Testis (tissue), 2 donors: ENCODE results near the gene OR1F1.

ENCODE experiments used
- POLR2A ChIP-seq: fragments of 450-650 bp; IDR thresholded peaks from one replicate; pipeline ENCODE4 v1.6.1; 2017; ENCODE audit warnings: antibody characterized with exemption, mild to moderate bottlenecking, moderate library complexity
- TF ChIP-seq, protein P1 (sequence below), 3 experiments: fragments of 450-650 bp in 2 of 3; fragments of 200-600 bp in 1 of 3; sonication (generic) in 1 of 3; IDR thresholded peaks; one replicate each; pipeline ENCODE4 v1.5.1; 2016 to 2019; ENCODE audit warnings: antibody characterized with exemption in 3 of 3, mild to moderate bottlenecking in 2 of 3, moderate library complexity in 1 of 3

DNA sequence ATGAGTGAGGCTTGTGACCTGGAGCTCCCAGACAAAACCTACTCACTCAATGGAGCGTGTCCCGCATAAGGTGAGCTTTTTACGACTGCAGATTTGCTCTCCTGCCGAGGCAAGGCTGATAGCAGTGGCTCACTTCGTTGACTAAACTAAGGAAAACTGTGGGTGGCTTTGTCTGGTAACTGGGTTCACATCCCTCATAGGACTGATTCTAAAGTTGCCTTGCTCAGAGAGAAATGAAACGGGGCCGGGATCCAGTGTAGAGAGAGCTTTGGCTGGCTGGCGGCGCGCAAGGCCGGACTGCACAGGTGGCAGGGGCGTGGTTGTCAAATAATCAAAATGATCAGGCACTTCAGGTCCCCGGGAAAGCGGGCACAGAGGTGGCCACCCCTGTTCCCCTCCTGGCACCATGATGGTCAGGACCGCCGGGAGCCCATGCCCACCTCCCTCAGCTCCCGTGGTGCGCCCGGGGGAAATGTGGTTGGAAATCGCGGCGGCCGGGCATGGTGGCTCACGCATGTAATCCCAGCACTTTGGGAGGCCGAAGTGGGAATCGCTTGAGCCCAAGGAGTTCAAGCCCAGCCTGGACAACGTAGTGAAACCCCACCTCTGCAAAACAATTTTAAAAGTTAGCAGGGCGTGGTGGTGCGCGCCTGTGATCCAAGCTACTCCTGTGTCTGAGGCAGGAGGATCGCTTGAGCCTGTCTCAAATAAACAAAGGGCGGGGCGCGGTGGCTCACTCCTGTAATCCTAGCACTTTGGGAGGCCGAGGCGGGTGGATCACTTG is 26.6 kb upstream of the OR1F1 start:
- TF ChIP-seq, protein P1, sequence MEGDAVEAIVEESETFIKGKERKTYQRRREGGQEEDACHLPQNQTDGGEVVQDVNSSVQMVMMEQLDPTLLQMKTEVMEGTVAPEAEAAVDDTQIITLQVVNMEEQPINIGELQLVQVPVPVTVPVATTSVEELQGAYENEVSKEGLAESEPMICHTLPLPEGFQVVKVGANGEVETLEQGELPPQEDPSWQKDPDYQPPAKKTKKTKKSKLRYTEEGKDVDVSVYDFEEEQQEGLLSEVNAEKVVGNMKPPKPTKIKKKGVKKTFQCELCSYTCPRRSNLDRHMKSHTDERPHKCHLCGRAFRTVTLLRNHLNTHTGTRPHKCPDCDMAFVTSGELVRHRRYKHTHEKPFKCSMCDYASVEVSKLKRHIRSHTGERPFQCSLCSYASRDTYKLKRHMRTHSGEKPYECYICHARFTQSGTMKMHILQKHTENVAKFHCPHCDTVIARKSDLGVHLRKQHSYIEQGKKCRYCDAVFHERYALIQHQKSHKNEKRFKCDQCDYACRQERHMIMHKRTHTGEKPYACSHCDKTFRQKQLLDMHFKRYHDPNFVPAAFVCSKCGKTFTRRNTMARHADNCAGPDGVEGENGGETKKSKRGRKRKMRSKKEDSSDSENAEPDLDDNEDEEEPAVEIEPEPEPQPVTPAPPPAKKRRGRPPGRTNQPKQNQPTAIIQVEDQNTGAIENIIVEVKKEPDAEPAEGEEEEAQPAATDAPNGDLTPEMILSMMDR (IDR thresholded peaks at IDR 0.05): no peak
- no peak for TF ChIP-seq POLR2A
